ENCODE data around the gene ZFP28.

Gene ZFP28

DNA sequence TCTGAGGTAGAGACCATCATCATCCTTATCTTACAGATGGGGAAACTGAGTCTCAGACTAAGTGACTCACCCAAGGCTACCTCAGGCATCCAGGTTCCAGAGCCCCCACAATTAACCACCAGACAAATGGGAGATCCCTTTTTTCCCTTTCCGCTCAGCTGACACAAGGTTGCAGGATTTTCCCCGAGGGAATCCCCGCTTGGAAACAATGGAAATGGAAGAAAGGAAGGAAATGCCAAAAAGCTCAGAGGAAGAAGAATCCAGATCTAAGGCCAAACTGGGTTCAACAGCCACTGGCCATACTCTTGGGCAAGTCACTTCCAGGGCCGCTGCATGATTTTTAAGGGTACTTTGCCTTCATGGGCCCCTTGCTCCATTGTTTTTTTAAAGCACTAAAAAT, 57.9 kb downstream of the ZFP28 start:
- no peak for DNase-seq

DNA sequence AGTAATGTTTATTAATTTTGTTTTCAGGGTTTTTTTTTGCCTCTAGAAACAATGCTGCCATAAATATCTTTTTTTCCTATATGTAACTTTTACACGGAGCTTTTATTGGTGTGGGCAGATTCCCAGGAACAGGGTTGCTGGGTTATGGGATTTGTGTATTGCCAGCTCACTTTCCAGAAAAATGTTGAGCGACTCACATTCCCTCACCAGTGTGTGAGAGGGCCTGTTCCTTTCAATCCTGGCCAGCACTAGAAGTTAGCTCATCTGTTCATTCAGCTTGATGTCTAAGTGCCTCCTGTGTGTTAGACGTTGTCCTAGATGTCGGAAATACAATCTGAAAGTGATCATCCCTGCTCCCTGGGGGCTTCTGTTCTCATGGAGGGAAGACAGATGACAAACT, 58.9 kb downstream of the ZFP28 start:
- no peak for DNase-seq

DNA sequence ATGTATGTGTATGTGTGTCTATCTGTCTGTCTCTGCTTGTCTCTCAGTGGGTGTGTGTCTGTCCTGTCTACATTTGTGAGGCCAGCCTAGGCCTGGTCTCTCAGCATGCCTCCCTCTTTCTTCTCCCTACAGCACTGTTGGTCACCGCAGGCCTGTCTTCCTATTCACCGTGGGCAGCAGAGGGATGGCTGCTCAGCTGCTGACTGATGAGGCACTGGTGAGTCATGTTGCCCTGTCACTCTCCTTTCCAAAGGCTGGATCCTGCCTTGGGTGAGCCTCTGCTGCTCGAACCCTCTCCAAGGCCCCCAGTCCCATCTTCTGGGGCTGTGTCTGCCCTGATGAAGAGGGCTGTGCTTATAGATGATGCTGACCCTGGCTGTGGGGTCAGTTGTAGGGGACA, 62.6 kb downstream of the ZFP28 start:
- DNase-seq, result no peak

DNA sequence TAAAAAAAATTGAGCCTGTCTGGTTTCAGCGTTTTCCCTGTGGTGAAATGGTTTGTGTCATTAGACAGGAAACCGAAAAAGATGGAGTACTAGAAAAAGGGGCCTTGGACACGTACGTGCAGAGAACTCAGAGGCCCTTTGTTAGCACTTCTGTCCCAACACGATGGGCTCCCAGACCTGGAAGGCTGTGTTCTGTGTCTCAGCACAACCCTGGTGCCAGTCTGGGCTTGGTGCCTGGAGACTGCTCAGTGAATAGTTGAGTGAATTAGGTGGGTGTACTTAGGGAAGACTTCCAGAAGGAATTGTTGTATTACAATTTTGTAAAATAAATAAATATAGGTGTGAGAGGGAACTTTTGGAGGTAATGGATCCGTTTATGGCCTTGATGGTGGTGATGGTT, 65.1 kb downstream of the ZFP28 start:
- no peak for DNase-seq

Measured in fibroblast of skin of right biceps (primary cell).